Brain microvascular endothelial cell (primary cell): ENCODE results near the gene NELL2.
"Not testable (repeated sequence)": the region's sequence is repeated elsewhere in the genome, so short reads cannot be mapped to it uniquely, and the experiment has no call there.

Source experiments
- DNase-seq: peaks from one replicate; pipeline ENCODE4 v3.0.0-alpha.2; 2020
- H3K27ac ChIP-seq: fragments of 250-450 bp; sonication (Bioruptor Pico); 2 replicates; pipeline ENCODE4 v1.5.1; 2020; ENCODE audit warnings: mild to moderate bottlenecking, moderate library complexity
- H3K27me3 ChIP-seq: fragments of 250-450 bp; sonication (Bioruptor Pico); replicated peaks from 2 replicates; pipeline ENCODE4 v1.5.1; 2020; ENCODE audit warnings: mild to moderate bottlenecking
- H3K36me3 ChIP-seq: fragments of 250-450 bp; sonication (Bioruptor Pico); replicated peaks from 2 replicates; pipeline ENCODE4 v1.5.1; 2020; ENCODE audit warnings: mild to moderate bottlenecking
- H3K4me3 ChIP-seq: 2 replicates; pipeline ENCODE4 v1.5.1; 2011; ENCODE audit warnings: low read depth, mild to moderate bottlenecking, control low read depth, low read length, moderate library complexity
- in situ Hi-C: cut with HindIII; loops from 2 replicates; pipeline ENCODE4 v1.10.0; 2017; ENCODE audit warnings: low sequenced_read_pairs, low pct_ligation_motif_present
- TF ChIP-seq, protein P1 (sequence below): IDR thresholded peaks from 2 replicates; pipeline ENCODE4 v1.5.1; 2011; ENCODE audit warnings: low read depth, mild to moderate bottlenecking, moderate library complexity, low read length, control low read depth, inconsistent platforms; ENCODE audit errors: missing control alignments

NELL2 gene

DNA sequence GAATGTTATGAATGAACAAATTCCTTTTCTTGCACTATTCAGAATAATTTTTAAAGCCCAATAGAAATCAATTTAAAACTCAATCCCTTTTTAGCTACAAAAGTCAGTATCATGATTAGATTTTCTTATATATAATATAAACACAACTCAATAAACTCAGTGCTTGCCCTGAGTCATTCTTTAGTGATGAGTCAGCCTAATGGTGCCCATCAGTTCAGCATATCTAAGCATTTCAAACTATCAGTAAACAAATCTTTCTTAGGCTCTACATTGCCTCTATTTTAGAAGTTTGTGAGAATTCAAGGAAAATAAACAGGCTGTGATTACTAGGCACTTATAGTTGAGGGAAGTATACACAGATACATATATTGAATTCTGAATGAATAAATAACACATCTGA is 179.6 kb downstream of the NELL2 start:
- Histone ChIP-seq H3K4me3 (no peak overlapping the region), H3K36me3 (no peaks in the 10 kb centered on the region), H3K27ac (no peak overlapping the region), H3K27me3 (no peaks in the 10 kb centered on the region)
- in situ Hi-C loops, result no loop called here
- TF ChIP-seq, protein P1, sequence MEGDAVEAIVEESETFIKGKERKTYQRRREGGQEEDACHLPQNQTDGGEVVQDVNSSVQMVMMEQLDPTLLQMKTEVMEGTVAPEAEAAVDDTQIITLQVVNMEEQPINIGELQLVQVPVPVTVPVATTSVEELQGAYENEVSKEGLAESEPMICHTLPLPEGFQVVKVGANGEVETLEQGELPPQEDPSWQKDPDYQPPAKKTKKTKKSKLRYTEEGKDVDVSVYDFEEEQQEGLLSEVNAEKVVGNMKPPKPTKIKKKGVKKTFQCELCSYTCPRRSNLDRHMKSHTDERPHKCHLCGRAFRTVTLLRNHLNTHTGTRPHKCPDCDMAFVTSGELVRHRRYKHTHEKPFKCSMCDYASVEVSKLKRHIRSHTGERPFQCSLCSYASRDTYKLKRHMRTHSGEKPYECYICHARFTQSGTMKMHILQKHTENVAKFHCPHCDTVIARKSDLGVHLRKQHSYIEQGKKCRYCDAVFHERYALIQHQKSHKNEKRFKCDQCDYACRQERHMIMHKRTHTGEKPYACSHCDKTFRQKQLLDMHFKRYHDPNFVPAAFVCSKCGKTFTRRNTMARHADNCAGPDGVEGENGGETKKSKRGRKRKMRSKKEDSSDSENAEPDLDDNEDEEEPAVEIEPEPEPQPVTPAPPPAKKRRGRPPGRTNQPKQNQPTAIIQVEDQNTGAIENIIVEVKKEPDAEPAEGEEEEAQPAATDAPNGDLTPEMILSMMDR, result no peak
- DNase-seq, result no peak

GRCh38 chr12:44694017-44694416 is 182.1 kb downstream of the NELL2 start:
- Histone ChIP-seq H3K36me3 (no peaks in the 10 kb centered on the region), H3K27me3 (no peaks in the 10 kb centered on the region), H3K27ac (no peak overlapping the region), H3K4me3 (no peak overlapping the region)
- no peak for DNase-seq
- in situ Hi-C loops, result no loop called here
- TF ChIP-seq, protein P1, result no peak

DNA sequence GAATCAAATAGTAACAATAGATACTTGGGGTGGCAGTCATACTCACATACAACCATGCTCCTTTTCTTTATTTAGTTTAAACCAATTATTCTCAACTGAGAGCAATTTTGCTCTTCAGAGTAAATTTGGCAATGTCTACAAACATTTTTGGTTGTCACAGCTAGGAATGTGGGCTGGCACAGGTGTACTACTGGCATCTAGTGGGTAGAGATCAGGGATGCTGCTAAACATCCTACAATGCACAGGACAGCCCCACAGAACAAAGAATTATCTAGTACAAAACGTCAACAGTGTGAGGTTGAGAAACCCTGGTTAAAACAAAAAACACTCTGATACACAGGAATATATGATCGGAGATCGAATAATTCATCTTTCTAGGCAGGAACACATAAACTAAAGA is 186.5 kb downstream of the NELL2 start:
- in situ Hi-C loops, result no loop called here
- TF ChIP-seq, protein P1, result no peak
- Histone ChIP-seq H3K4me3 (no peak overlapping the region), H3K27ac (no peak overlapping the region), H3K27me3 (no peaks in the 10 kb centered on the region), H3K36me3 (no peaks in the 10 kb centered on the region)
- DNase-seq, result no peak

- H3K27ac ChIP-seq, DNase-seq, in situ Hi-C loops, H3K27me3 ChIP-seq, H3K4me3 ChIP-seq, H3K36me3 ChIP-seq: not testable (repeated sequence)
Observed at GRCh38 chr12:44686821-44687432, 189.2 kb downstream of the NELL2 start.

DNA sequence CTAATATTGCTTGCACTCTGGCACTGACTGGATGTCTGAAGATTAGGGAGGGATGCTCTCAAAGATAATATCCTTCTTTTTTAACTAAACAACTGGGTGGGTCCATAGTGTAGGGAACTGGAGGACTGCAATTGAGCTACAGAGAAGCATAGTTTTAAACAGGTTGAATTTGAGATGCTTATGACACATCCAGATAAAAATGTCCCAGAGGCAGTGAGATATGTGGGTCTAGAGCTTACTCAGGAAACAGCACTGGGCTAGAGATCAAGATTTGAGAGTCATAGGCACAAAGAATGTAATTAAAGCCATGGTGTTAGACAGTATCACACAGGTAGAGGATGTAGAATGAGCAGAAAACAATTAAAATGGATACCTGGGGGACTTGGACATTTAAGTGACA is 198.4 kb downstream of the NELL2 start:
- Histone ChIP-seq H3K4me3 (no peak overlapping the region), H3K36me3 (no peaks in the 10 kb centered on the region), H3K27ac (no peak overlapping the region), H3K27me3 (no peaks in the 10 kb centered on the region)
- in situ Hi-C loops, result no loop called here
- DNase-seq, result no peak
- TF ChIP-seq, protein P1, result no peak

- TF ChIP-seq, protein P1, result no peak
- H3K36me3 ChIP-seq, result no peaks in the 10 kb centered on the region
- H3K27me3 ChIP-seq, result no peaks in the 10 kb centered on the region
- H3K27ac ChIP-seq, result no peak overlapping the region
- no peak for DNase-seq
- in situ Hi-C loops, result no loop called here
- no peak overlapping the region for H3K4me3 ChIP-seq
Observed at GRCh38 chr12:44674875-44675274, 201.2 kb downstream of the NELL2 start.
